ENCODE measurements around the gene ACKR2.

ACKR2 gene

DNA sequence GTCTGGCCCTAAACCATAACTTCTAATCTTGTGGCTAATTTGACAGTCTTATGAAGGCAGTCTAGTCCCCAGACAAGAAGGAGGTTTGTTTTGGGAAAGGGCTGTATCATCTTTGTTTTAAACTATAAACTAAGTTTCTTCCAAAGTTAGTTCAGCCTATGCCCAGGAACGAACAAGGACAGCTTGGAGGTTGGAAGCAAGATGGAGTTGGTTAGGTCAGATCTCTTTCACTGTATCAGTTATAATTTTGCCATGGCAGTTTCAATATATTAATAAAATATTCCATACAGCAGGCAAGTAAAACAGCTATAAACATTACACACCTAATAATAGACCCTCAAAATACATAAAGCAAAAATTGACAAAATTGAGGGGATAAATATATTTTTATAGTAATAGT lies 83.6 kb downstream of the ACKR2 start:
- TF ChIP-seq HOXC10 (CRISPR knock-in tag; IDR thresholded peaks at IDR 0.05) (no peak), ZNF629 (tag by site-specific recombination; IDR thresholded peaks at IDR 0.05) (no peak), REPIN1 (tag by site-specific recombination; IDR thresholded peaks at IDR 0.05; ENCODE audit: low read depth) (no peak), ZBTB7A (tag by site-specific recombination; IDR thresholded peaks at IDR 0.05; ENCODE audit: low read depth) (no peak), ZNF138 (tag by site-specific recombination; IDR thresholded peaks at IDR 0.05; ENCODE audit: borderline replicate concordance) (no peak), GLIS2 (tag by site-specific recombination; IDR thresholded peaks at IDR 0.05) (no peak), ZNF792 (tag by site-specific recombination; IDR thresholded peaks at IDR 0.05) (no peak), ZNF394 (tag by site-specific recombination; IDR thresholded peaks at IDR 0.05; ENCODE audit: borderline replicate concordance) (no peak), GLIS1 (tag by site-specific recombination; IDR thresholded peaks at IDR 0.05) (no peak), ZNF558 (tag by site-specific recombination; IDR thresholded peaks at IDR 0.05) (no peak), OVOL3 (tag by site-specific recombination; IDR thresholded peaks at IDR 0.05) (no peak), ZNF560 (tag by site-specific recombination; IDR thresholded peaks at IDR 0.05; ENCODE audit: borderline replicate concordance) (no peak), ZNF626 (tag by site-specific recombination; IDR thresholded peaks at IDR 0.05) (no peak)
- TF ChIP-seq, protein P1, sequence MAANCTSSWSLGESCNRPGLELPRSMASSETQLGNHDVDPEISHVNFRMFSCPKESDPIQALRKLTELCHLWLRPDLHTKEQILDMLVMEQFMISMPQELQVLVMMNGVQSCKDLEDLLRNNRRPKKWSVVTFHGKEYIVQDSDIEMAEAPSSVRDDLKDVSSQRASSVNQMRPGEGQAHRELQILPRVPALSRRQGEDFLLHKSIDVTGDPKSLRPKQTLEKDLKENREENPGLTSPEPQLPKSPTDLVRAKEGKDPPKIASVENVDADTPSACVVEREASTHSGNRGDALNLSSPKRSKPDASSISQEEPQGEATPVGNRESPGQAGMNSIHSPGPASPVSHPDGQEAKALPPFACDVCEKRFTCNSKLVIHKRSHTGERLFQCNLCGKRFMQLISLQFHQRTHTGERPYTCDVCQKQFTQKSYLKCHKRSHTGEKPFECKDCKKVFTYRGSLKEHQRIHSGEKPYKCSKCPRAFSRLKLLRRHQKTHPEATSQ (tag by site-specific recombination; IDR thresholded peaks at IDR 0.05): no peak
- TF ChIP-seq, protein P2, sequence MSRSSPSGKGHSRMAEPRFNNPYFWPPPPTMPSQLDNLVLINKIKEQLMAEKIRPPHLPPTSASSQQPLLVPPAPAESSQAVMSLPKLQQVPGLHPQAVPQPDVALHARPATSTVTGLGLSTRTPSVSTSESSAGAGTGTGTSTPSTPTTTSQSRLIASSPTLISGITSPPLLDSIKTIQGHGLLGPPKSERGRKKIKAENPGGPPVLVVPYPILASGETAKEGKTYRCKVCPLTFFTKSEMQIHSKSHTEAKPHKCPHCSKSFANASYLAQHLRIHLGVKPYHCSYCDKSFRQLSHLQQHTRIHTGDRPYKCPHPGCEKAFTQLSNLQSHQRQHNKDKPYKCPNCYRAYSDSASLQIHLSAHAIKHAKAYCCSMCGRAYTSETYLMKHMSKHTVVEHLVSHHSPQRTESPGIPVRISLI (tag by site-specific recombination; IDR thresholded peaks at IDR 0.05): no peak
- TF ChIP-seq, protein P3, sequence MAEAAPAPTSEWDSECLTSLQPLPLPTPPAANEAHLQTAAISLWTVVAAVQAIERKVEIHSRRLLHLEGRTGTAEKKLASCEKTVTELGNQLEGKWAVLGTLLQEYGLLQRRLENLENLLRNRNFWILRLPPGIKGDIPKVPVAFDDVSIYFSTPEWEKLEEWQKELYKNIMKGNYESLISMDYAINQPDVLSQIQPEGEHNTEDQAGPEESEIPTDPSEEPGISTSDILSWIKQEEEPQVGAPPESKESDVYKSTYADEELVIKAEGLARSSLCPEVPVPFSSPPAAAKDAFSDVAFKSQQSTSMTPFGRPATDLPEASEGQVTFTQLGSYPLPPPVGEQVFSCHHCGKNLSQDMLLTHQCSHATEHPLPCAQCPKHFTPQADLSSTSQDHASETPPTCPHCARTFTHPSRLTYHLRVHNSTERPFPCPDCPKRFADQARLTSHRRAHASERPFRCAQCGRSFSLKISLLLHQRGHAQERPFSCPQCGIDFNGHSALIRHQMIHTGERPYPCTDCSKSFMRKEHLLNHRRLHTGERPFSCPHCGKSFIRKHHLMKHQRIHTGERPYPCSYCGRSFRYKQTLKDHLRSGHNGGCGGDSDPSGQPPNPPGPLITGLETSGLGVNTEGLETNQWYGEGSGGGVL (tag by site-specific recombination; IDR thresholded peaks at IDR 0.05): no peak
- ChIA-PET CTCF (interaction anchor here (0.6 kb wide), 1 partner anchor 61 kb away, joined by 3 read pairs; no protein-coding TSS in a partner anchor), POLR2A (no interaction called here)
- Histone ChIP-seq H3K4me1 (ENCODE audit: control insufficient read depth, insufficient read depth, low read length) (no peaks in the 10 kb centered on the region), H3K27ac (ENCODE audit: extremely low read depth, low read depth, low read length) (no peak overlapping the region), H3K9me3 (ENCODE audit: control insufficient read depth, insufficient read depth, low read depth, low read length) (no peaks in the 10 kb centered on the region), H3K36me3 (ENCODE audit: control insufficient read depth in 2 of 2, insufficient read depth in 1 of 2, low read length in 2 of 2) (no peaks in the 10 kb centered on the region), H3K4me3 (ENCODE audit: low read depth, low read length) (no peak overlapping the region)

DNA sequence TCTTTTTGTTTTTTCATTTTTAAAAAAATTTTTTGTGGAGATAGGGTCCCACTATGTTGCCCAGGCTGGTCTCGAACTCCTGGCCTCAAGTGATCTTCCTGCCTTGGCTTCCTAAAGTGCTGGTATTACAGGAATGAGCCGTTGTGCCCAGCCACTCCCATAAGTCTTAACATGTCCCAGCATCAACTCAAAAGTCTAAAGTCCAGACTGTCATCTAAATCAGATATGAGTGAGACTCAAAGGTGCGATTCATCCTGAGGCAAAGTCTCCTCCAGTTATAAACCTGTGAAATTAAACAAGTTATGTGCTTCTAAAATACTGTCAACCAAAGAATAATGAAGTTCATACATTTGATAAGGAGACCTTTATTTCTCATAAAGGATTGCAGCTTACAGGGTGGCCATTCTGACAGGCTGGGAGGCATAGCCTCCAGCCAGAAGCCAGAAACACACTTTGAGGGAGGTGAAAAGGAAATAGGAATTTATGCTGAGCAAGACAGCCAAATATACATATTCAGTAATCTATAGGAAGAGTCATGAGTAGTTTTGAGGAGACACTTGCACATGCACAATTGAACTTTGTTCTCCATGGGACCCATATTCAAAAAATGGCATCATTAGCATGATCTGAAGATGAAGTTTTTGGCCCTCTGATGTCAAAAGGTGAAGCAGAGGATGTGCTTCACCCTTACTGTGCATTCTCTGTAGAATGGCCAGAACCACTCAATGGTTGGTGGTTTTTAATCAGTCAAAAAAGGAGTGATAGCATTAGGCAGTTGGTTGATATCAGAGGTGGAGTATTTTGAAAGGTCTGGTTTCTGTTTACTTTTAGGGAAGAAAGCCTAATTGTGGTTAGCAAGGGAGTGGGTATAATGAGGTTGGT lies 85.7 kb downstream of the ACKR2 start:
- Histone ChIP-seq H3K4me3 (ENCODE audit: low read depth, low read length) (no peak overlapping the region), H3K27ac (ENCODE audit: extremely low read depth, low read depth, low read length) (no peak overlapping the region), H3K4me1 (ENCODE audit: control insufficient read depth, insufficient read depth, low read length) (no peaks in the 10 kb centered on the region), H3K36me3 (ENCODE audit: control insufficient read depth in 2 of 2, insufficient read depth in 1 of 2, low read length in 2 of 2) (no peaks in the 10 kb centered on the region), H3K9me3 (ENCODE audit: control insufficient read depth, insufficient read depth, low read depth, low read length) (no peaks in the 10 kb centered on the region)
- ChIA-PET POLR2A (no interaction called here), CTCF (interaction anchor here (0.6 kb wide), 1 partner anchor 148 kb away, joined by 4 read pairs; no protein-coding TSS in a partner anchor)
- TF ChIP-seq ZNF211 (tag by site-specific recombination; IDR thresholded peaks at IDR 0.05; ENCODE audit: low read depth): no peak
- TF ChIP-seq, protein P3 (tag by site-specific recombination; IDR thresholded peaks at IDR 0.05): peak; percentile 38; the same call in 1 of the 2 replicates
- TF ChIP-seq, protein P4, sequence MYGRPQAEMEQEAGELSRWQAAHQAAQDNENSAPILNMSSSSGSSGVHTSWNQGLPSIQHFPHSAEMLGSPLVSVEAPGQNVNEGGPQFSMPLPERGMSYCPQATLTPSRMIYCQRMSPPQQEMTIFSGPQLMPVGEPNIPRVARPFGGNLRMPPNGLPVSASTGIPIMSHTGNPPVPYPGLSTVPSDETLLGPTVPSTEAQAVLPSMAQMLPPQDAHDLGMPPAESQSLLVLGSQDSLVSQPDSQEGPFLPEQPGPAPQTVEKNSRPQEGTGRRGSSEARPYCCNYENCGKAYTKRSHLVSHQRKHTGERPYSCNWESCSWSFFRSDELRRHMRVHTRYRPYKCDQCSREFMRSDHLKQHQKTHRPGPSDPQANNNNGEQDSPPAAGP (tag by site-specific recombination; IDR thresholded peaks at IDR 0.05): peak; percentile 95
- TF ChIP-seq SALL2 (tag by site-specific recombination; IDR thresholded peaks at IDR 0.05; ENCODE audit: borderline replicate concordance): no peak
- TF ChIP-seq, protein P5, sequence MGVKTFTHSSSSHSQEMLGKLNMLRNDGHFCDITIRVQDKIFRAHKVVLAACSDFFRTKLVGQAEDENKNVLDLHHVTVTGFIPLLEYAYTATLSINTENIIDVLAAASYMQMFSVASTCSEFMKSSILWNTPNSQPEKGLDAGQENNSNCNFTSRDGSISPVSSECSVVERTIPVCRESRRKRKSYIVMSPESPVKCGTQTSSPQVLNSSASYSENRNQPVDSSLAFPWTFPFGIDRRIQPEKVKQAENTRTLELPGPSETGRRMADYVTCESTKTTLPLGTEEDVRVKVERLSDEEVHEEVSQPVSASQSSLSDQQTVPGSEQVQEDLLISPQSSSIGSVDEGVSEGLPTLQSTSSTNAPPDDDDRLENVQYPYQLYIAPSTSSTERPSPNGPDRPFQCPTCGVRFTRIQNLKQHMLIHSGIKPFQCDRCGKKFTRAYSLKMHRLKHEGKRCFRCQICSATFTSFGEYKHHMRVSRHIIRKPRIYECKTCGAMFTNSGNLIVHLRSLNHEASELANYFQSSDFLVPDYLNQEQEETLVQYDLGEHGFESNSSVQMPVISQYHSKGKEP (tag by site-specific recombination; IDR thresholded peaks at IDR 0.05): no peak

Data from HEK293 (cell line).